Heart left ventricle (tissue), 16 donors: ENCODE measurements around the gene MYL7. TPM values are rescaled to one million over a fixed set of nuclear protein-coding genes. Genes with fewer than 3 reads are reported as not detected.

Source experiments
- ATAC-seq, 4 donors: fragments of 200-7000 bp; cut with Tn5 transposase; one replicate each; pipeline ENCODE4 v1.9.1; 2020 to 2022; ENCODE audit warnings: moderate library complexity in 4 of 4, mild to moderate bottlenecking in 3 of 4, moderate number of reproducible peaks in 1 of 4
- DNase-seq, 5 donors: peaks; one replicate each; pipeline ENCODE4 v3.0.0-alpha.2; 2020
- H3K27ac ChIP-seq, 12 donors: fragments of 200-600 bp; sonication (generic) in 4 of 12; one replicate each; pipeline versions ENCODE4 v1.5.0 to v1.8.0; 2016 to 2022; ENCODE audit warnings: mild to moderate bottlenecking in 2 of 12
- H3K27me3 ChIP-seq, 9 donors: fragments of 200-600 bp; sonication (generic) in 2 of 9; one replicate each; pipeline versions ENCODE4 v1.5.1 to v1.8.0; 2016 to 2022; ENCODE audit warnings: mild to moderate bottlenecking in 3 of 9
- H3K36me3 ChIP-seq, 9 donors: fragments of 200-600 bp; sonication (generic) in 2 of 9; one replicate each; pipeline versions ENCODE4 v1.5.0 to v1.8.0; 2018 to 2022; ENCODE audit warnings: mild to moderate bottlenecking in 2 of 9
- H3K4me1 ChIP-seq, 12 donors: fragments of 200-600 bp; sonication (generic) in 4 of 12; one replicate each; pipeline versions ENCODE4 v1.5.0 to v1.8.0; 2016 to 2022; ENCODE audit warnings: mild to moderate bottlenecking in 3 of 12
- H3K4me3 ChIP-seq, 12 donors: fragments of 200-600 bp; sonication (generic) in 4 of 12; one replicate each; pipeline versions ENCODE4 v1.5.0 to v1.8.0; 2017 to 2022; ENCODE audit warnings: mild to moderate bottlenecking in 9 of 12, moderate library complexity in 4 of 12
- H3K9me3 ChIP-seq, 12 donors: fragments of 200-600 bp; sonication (generic) in 4 of 12; one replicate each; pipeline versions ENCODE4 v1.5.0 to v1.8.0; 2016 to 2022; ENCODE audit warnings: mild to moderate bottlenecking in 1 of 12
- POLR2A ChIP-seq, 2 donors: fragments of 450-650 bp; IDR thresholded peaks; one replicate each; pipeline ENCODE4 v1.6.1; 2017; ENCODE audit warnings: antibody characterized with exemption in 2 of 2, mild to moderate bottlenecking in 2 of 2, moderate library complexity in 2 of 2
- WGBS, 4 donors: extraction: QIAGEN DNeasy Blood & Tissue Kit in 2 of 4; methylation state at CpG; one replicate each; pipeline versions ENCODE4 v1.1.5 to v1.1.7; 2013 to 2018; 5-methylcytosine and 5-hydroxymethylcytosine counted together
- intact Hi-C, 10 donors: fragments of 100-400 bp; cut with DNase I; formaldehyde crosslinking; loops; one replicate each; pipeline versions ENCODE4 v1.11.1 to v1.14.2; 2022
- polyA plus RNA-seq, 2 donors: library from polyadenylated mRNA; stranded (reverse); fragments of 200-250 nt; gene quantifications; one replicate each; pipeline ENCODE4 v1.2.3, GENCODE V29; 2013
- total RNA-seq, 9 donors: library from RNA; depleted of rRNA in 2 of 9; stranded (reverse); fragments of >200 nt in 2 of 9; fragmentation: NEBNext Ultra II Directional in 3 of 9; extraction: Animal tissue kit (Norgen Biotek cat#: 25700) in 3 of 9; gene quantifications; one replicate each; pipeline versions ENCODE4 v1.1.0 to v1.2.4, GENCODE V29; 2016 to 2023
- TF ChIP-seq, protein P1 (sequence below), 12 donors: fragments of 200-600 bp; sonication (generic) in 4 of 12; IDR thresholded peaks; one replicate each; pipeline versions ENCODE4 v1.5.0 to v1.8.0; 2018 to 2022; ENCODE audit warnings: antibody characterized with exemption in 12 of 12, mild to moderate bottlenecking in 5 of 12
- donor health status: ischemic (EF 13 %, LVEDD 7.1; RV severe dilation, severe dysfunction).
- donor health status: healthy with polysubstance abuse.
- donor health status: DM: no; HTN: yes; CAD: no.
- donor health status: DM: no; HTN: no; CAD: no.
- donor health status: ischemic (EF 25% LVEDD 6.9; RV normal size, moderate dysfunction).
- donor health status: ischemic (EF 25% LVEDD 5.7; RV mildly dilated, moderate dysfunction).
- donor health status: healthy.
- donor health status: DM: yes; HTN: yes; CAD: no.
- donor health status: ischemic (EF 35%, LVEDD 5.7; RV mildly dilated, moderate dysfunction).
- donor health status: nonischemic (EF 11% LVEDD 7.7; RV severe dilation, severe dysfunction).
- donor health status: DM: yes; HTN: yes; CAD: no.
- donor health status: PGD.
- donor health status: ischemic (EF 29% LVEDD 5.4; RV normal size, mild dysfunction).
- donor health status: nonischemic (EF 23%, LVEDD 6.1; RV moderate dilation, normal function).

Gene MYL7
- total and polyA plus RNA-seq, 11 donors = 975 to 4,037 (median 2,357) TPM

- Histone ChIP-seq H3K4me3 (no peak overlapping the region), H3K27ac (peak overlapping the region in 1 of 12 donors; percentile 46), H3K9me3 (no peaks in the 10 kb centered on the region), H3K36me3 (no peaks in the 10 kb centered on the region), H3K4me1 (peaks cover 0 to 32% (median 2%) of the 10 kb centered on the region in 12 donors), H3K27me3 (no peaks in the 10 kb centered on the region)
- TF ChIP-seq POLR2A (IDR thresholded peaks at IDR 0.05) = no peak
- TF ChIP-seq, protein P1, sequence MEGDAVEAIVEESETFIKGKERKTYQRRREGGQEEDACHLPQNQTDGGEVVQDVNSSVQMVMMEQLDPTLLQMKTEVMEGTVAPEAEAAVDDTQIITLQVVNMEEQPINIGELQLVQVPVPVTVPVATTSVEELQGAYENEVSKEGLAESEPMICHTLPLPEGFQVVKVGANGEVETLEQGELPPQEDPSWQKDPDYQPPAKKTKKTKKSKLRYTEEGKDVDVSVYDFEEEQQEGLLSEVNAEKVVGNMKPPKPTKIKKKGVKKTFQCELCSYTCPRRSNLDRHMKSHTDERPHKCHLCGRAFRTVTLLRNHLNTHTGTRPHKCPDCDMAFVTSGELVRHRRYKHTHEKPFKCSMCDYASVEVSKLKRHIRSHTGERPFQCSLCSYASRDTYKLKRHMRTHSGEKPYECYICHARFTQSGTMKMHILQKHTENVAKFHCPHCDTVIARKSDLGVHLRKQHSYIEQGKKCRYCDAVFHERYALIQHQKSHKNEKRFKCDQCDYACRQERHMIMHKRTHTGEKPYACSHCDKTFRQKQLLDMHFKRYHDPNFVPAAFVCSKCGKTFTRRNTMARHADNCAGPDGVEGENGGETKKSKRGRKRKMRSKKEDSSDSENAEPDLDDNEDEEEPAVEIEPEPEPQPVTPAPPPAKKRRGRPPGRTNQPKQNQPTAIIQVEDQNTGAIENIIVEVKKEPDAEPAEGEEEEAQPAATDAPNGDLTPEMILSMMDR (IDR thresholded peaks at IDR 0.05) = no peak
- ATAC-seq (no peak), DNase-seq (no peak)
- intact Hi-C loops = no loop called here
- 83 to 94% (median 88%) methylated on average over 5 to 6 of the region's 6 CpGs for WGBS, 4 donors
These were observed 48.0 kb downstream of the MYL7 start for GRCh38 chr7:44093102-44093641.

Other genes with a start within 250 kb of the MYL7 start
- gene URGCP, start 234.7 kb downstream of the MYL7 start, total RNA-seq = 10 to 100 TPM; 28.2 to 43.7 (median 37.8) TPM
- gene URGCP, start 234.7 kb downstream of the MYL7 start, polyA plus RNA-seq = 10 to 100 TPM; 23.6 to 24.0 TPM
- 10 to 100 TPM; 35.1 to 69.8 (median 43.5) TPM for gene UBE2D4, start 214.9 kb downstream of the MYL7 start, total RNA-seq
- 10 to 100 TPM; 29.4 to 41.1 TPM for gene UBE2D4, start 214.9 kb downstream of the MYL7 start, polyA plus RNA-seq
- gene SPDYE1, start 143.4 kb downstream of the MYL7 start, total RNA-seq = under 1 TPM in 1 of 9 donors, not detected in 8; 0.13 TPM
- gene SPDYE1, start 143.4 kb downstream of the MYL7 start, polyA plus RNA-seq = not detected
- 10 to 100 TPM; 29.9 to 76.7 (median 42.9) TPM for gene DBNL, start 96.6 kb downstream of the MYL7 start, total RNA-seq
- gene DBNL, start 96.6 kb downstream of the MYL7 start, polyA plus RNA-seq = 10 to 100 TPM; 39.3 to 86.3 TPM
- gene PGAM2, start 75.8 kb downstream of the MYL7 start, total RNA-seq = 1,000 to 10,000 TPM in 1 of 9 donors, 100 to 1,000 TPM in 8; 300 to 1,183 (median 555) TPM
- gene PGAM2, start 75.8 kb downstream of the MYL7 start, polyA plus RNA-seq = 1,000 to 10,000 TPM in 1 of 2 donors, 100 to 1,000 TPM in 1; 242 to 2,064 TPM
- gene POLM, start 58.8 kb downstream of the MYL7 start, total RNA-seq = 10 to 100 TPM; 10.1 to 24.3 (median 14.0) TPM
- gene POLM, start 58.8 kb downstream of the MYL7 start, polyA plus RNA-seq = 10 to 100 TPM; 10.3 to 13.7 TPM
- 10 to 100 TPM; 15.2 to 51.1 (median 25.4) TPM for gene AEBP1, start 37.0 kb downstream of the MYL7 start, total RNA-seq
- gene AEBP1, start 37.0 kb downstream of the MYL7 start, polyA plus RNA-seq = 10 to 100 TPM; 10.9 to 20.2 TPM
- gene POLD2, start 17.8 kb downstream of the MYL7 start, total RNA-seq = 100 to 1,000 TPM in 1 of 9 donors, 10 to 100 TPM in 8; 74.1 to 150 (median 89.2) TPM
- 100 to 1,000 TPM in 1 of 2 donors, 10 to 100 TPM in 1; 67.0 to 176 TPM for gene POLD2, start 17.8 kb downstream of the MYL7 start, polyA plus RNA-seq
- gene GCK, start 48.1 kb upstream of the MYL7 start, total RNA-seq = 1 to 10 TPM in 6 of 9 donors, under 1 TPM in 3; 0.54 to 3.3 (median 1.3) TPM
- 1 to 10 TPM; 3.6 to 5.7 TPM for gene GCK, start 48.1 kb upstream of the MYL7 start, polyA plus RNA-seq
- gene YKT6, start 59.6 kb upstream of the MYL7 start, total RNA-seq = 10 to 100 TPM; 43.8 to 82.2 (median 46.6) TPM
- gene YKT6, start 59.6 kb upstream of the MYL7 start, polyA plus RNA-seq = 100 to 1,000 TPM in 1 of 2 donors, 10 to 100 TPM in 1; 28.5 to 133 TPM
- 100 to 1,000 TPM in 5 of 9 donors, 10 to 100 TPM in 4; 77.5 to 141 (median 104) TPM for gene CAMK2B, start 184.3 kb upstream of the MYL7 start, total RNA-seq
- gene CAMK2B, start 184.3 kb upstream of the MYL7 start, polyA plus RNA-seq = 100 to 1,000 TPM in 1 of 2 donors, 10 to 100 TPM in 1; 35.7 to 103 TPM